ENCODE data around the gene S100A14. TPM values are rescaled to one million over a fixed set of nuclear protein-coding genes. Genes with fewer than 3 reads are reported as not detected.
A peak's percentile ranks its signal among the peaks of the same experiment; 100 is the strongest.

The S100A14 gene
- total RNA-seq, 1 experiment from 2014 or later, result 2.1 TPM

GRCh38 chr1:153635872-153636271, 19.7 kb upstream of the S100A14 start:
- Mint-ChIP-seq H3K27me3 (ENCODE audit: low read depth) (no peaks in the 10 kb centered on the region), H3K36me3 (peaks cover 47% of the 10 kb centered on the region), H3K27ac (peak overlapping the region; percentile 84), H3K9me3 (no peaks in the 10 kb centered on the region; the same call in 1 of the 2 replicates), H3K4me1 (peaks cover 15% of the 10 kb centered on the region), H3K4me3 (peak overlapping the region; percentile 86)
- ATAC-seq (no peak), DNase-seq (ENCODE audit: low spot score) (no peak)
- CTCF ChIA-PET, result interaction anchor here (1.0 to 2.5 kb wide), 3 partner anchors 8 to 67 kb away, joined by 3 to 19 read pairs (median 6); partner anchors contain the start of gene S100A13
- POLR2A ChIA-PET, result interaction anchor here (0.9 kb wide), 1 partner anchor 9 kb away, joined by 3 read pairs; the partner anchor contains the start of gene S100A13
- TF ChIP-seq E2F1 (CRISPR knock-in tag; IDR thresholded peaks at IDR 0.05), result no peak
- TF ChIP-seq GABPB1 (CRISPR knock-in tag; IDR thresholded peaks at IDR 0.05), result no peak
- no peak for TF ChIP-seq CBFB (CRISPR knock-in tag; IDR thresholded peaks at IDR 0.05; ENCODE audit: low read depth)
- TF ChIP-seq ZNF532 (CRISPR knock-in tag; IDR thresholded peaks at IDR 0.05; ENCODE audit: borderline replicate concordance), result no peak
- TF ChIP-seq GTF2I (CRISPR knock-in tag; conservative IDR thresholded peaks at IDR 0.05), result no peak
- TF ChIP-seq NFYB (CRISPR knock-in tag; conservative IDR thresholded peaks at IDR 0.05; ENCODE audit: low read depth), result no peak
- TF ChIP-seq USF2 (CRISPR knock-in tag; IDR thresholded peaks at IDR 0.05), result no peak
- no peak for TF ChIP-seq MLX (CRISPR knock-in tag; IDR thresholded peaks at IDR 0.05)
- no peak for TF ChIP-seq ZNF281 (CRISPR knock-in tag; IDR thresholded peaks at IDR 0.05)
- TF ChIP-seq ZSCAN18 (CRISPR knock-in tag; IDR thresholded peaks at IDR 0.05), result no peak
- TF ChIP-seq ZNF671 (CRISPR knock-in tag; IDR thresholded peaks at IDR 0.05), result no peak

Measured in WTC11 (cell line).